ENCODE results near the gene OR12D1.

The OR12D1 gene

DNA sequence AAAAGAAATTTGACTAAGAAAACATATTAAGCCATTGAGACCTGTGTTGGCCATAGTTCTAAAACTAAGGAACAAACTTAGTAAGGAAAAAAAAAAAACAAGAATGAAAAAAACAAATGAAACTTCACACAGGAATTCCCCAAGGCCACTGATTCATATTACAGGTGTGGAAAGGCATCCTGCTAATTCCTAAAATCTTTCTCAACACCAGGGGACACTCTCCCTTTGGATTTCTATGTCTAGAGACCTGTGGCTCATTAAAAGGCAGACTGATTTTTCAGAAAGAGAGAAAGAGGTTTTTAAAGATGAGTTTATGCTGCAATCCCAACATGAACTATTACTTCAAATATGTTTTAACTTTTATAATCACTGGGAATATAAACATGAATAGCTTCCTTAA, at the start of gene OR12D1:
TSS of gene OR12D1 (plus strand) at position 341 of the 400 bp plus-strand sequence.
- no peak within 1 kb of the TSS for H3K27ac ChIP-seq (ENCODE audit: low read depth, low read length)
- H3K36me3 ChIP-seq (ENCODE audit: control insufficient read depth, insufficient read depth, low read length) = no peaks in the 10 kb centered on the region
- H3K9ac ChIP-seq (ENCODE audit: low read length) = no peak within 1 kb of the TSS
- H3K4me1 ChIP-seq (ENCODE audit: control insufficient read depth, insufficient read depth, low read length) = no peaks in the 10 kb centered on the region
- H3K27me3 ChIP-seq (ENCODE audit: control insufficient read depth, insufficient read depth, low read length) = no peaks in the 10 kb centered on the region
- H3K4me3 ChIP-seq (ENCODE audit: low read length) = no peak within 1 kb of the TSS

DNA sequence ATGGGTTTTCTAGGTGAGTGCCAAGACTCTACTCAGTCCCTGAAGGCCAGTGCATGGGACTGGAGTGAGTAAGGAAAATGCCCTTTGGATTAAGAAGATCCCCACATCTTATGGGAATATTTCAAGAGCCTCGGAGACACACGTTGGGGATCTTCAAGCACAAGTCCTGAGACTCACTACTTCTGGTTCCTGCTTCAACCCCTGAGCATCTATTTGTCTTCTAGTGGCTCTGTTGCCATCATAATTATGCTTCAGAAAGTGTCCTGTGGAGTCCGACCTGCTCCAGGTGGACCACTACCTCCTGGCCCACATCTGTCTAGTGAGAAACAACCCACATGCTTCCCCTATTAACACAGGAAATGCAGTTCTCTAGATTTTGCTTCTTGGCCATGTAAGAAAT, 46.0 kb upstream of the OR12D1 start, which contains the start of gene OR5V1:
TSS of gene OR5V1 (minus strand) at position 101 of the 400 bp plus-strand sequence. CDS start 12,670 bp downstream, outside the sequence.
- Histone ChIP-seq H3K4me3 (ENCODE audit: low read length) (no peak within 1 kb of the TSS), H3K9ac (ENCODE audit: low read length) (no peak within 1 kb of the TSS), H3K27ac (ENCODE audit: low read depth, low read length) (no peak within 1 kb of the TSS), H3K36me3 (ENCODE audit: control insufficient read depth, insufficient read depth, low read length) (no peaks in the 10 kb centered on the region), H3K4me1 (ENCODE audit: control insufficient read depth, insufficient read depth, low read length) (no peaks in the 10 kb centered on the region), H3K27me3 (ENCODE audit: control insufficient read depth, insufficient read depth, low read length) (no peaks in the 10 kb centered on the region)

DNA sequence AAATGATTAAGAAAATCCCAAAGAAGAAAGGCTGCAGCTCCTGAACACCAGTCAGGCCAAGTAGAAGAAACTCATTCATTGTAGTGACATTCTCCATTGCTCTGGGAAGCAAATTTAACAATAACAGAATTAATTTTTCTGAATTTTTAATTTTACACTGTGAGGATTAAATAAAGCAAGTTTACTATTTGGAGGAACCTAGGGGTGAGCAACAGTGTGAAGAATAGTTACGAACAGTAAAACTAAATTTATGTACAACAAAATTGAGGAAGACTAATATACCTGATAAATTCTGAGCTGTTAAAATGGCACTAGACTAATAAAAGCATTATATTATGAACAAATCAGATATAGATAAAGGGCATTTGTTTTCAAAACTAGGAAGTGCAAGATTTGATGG, 39.5 kb upstream of the OR12D1 start, which contains the start of gene OR12D3:
TSS of gene OR12D3 (minus strand) at position 101 of the 400 bp plus-strand sequence. CDS start at position 97, 4 bp downstream.
- Histone ChIP-seq H3K4me3 (ENCODE audit: low read length) (no peak within 1 kb of the TSS), H3K4me1 (ENCODE audit: control insufficient read depth, insufficient read depth, low read length) (no peaks in the 10 kb centered on the region), H3K9ac (ENCODE audit: low read length) (no peak within 1 kb of the TSS), H3K36me3 (ENCODE audit: control insufficient read depth, insufficient read depth, low read length) (no peaks in the 10 kb centered on the region), H3K27me3 (ENCODE audit: control insufficient read depth, insufficient read depth, low read length) (no peaks in the 10 kb centered on the region), H3K27ac (ENCODE audit: low read depth, low read length) (no peak within 1 kb of the TSS)

GRCh38 chr6:29376003-29376402, 38.7 kb upstream of the OR12D1 start:
- H3K36me3 ChIP-seq (ENCODE audit: control insufficient read depth, insufficient read depth, low read length) = no peaks in the 10 kb centered on the region
- no peak overlapping the region for H3K9ac ChIP-seq (ENCODE audit: low read length)
- no peaks in the 10 kb centered on the region for H3K27me3 ChIP-seq (ENCODE audit: control insufficient read depth, insufficient read depth, low read length)
- no peak overlapping the region for H3K4me3 ChIP-seq (ENCODE audit: low read length)
- H3K27ac ChIP-seq (ENCODE audit: low read depth, low read length) = no peak overlapping the region
- no peaks in the 10 kb centered on the region for H3K4me1 ChIP-seq (ENCODE audit: control insufficient read depth, insufficient read depth, low read length)

GRCh38 chr6:29388533-29388932, 26.2 kb upstream of the OR12D1 start:
- Histone ChIP-seq H3K4me3 (ENCODE audit: low read length) (no peak overlapping the region), H3K36me3 (ENCODE audit: control insufficient read depth, insufficient read depth, low read length) (no peaks in the 10 kb centered on the region), H3K9ac (ENCODE audit: low read length) (no peak overlapping the region), H3K27me3 (ENCODE audit: control insufficient read depth, insufficient read depth, low read length) (no peaks in the 10 kb centered on the region), H3K27ac (ENCODE audit: low read depth, low read length) (no peak overlapping the region), H3K4me1 (ENCODE audit: control insufficient read depth, insufficient read depth, low read length) (no peaks in the 10 kb centered on the region)

DNA sequence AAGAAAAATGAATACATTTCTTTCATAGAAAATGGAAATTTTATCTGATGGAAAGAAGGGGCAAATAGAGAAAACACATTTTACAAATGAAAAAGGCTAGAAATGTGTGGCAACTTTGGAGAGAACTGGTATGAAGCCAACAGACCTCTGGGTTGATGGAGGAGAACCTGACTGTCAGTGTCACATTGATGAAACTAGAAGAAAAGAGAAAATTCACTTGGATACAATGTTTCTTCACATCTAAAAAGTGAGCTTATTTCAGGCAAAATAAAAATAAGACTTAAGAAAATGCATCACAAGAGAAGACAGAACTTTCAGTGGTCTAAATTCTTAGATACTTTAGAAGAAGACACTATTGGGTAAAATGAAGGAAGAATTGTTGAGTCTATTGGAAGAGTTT, 19.4 kb upstream of the OR12D1 start, which contains the start of gene OR12D2:
TSS of gene OR12D2 (plus strand) at position 301 of the 400 bp plus-strand sequence. CDS start 1,069 bp downstream, outside the sequence.
- Histone ChIP-seq H3K9ac (ENCODE audit: low read length) (no peak within 1 kb of the TSS), H3K4me3 (ENCODE audit: low read length) (no peak within 1 kb of the TSS), H3K27me3 (ENCODE audit: control insufficient read depth, insufficient read depth, low read length) (no peaks in the 10 kb centered on the region), H3K27ac (ENCODE audit: low read depth, low read length) (no peak within 1 kb of the TSS), H3K36me3 (ENCODE audit: control insufficient read depth, insufficient read depth, low read length) (no peaks in the 10 kb centered on the region), H3K4me1 (ENCODE audit: control insufficient read depth, insufficient read depth, low read length) (no peaks in the 10 kb centered on the region)

- H3K27me3 ChIP-seq (ENCODE audit: control insufficient read depth, insufficient read depth, low read length) = no peaks in the 10 kb centered on the region
- no peaks in the 10 kb centered on the region for H3K36me3 ChIP-seq (ENCODE audit: control insufficient read depth, insufficient read depth, low read length)
- H3K4me1 ChIP-seq (ENCODE audit: control insufficient read depth, insufficient read depth, low read length) = no peaks in the 10 kb centered on the region
- H3K27ac ChIP-seq (ENCODE audit: low read depth, low read length) = no peak overlapping the region
- no peak overlapping the region for H3K4me3 ChIP-seq (ENCODE audit: low read length)
- no peak overlapping the region for H3K9ac ChIP-seq (ENCODE audit: low read length)
Measured at GRCh38 chr6:29399525-29399924, 15.2 kb upstream of the OR12D1 start.

- no peak overlapping the region for H3K4me3 ChIP-seq (ENCODE audit: low read length)
- H3K36me3 ChIP-seq (ENCODE audit: control insufficient read depth, insufficient read depth, low read length) = no peaks in the 10 kb centered on the region
- H3K27me3 ChIP-seq (ENCODE audit: control insufficient read depth, insufficient read depth, low read length) = no peaks in the 10 kb centered on the region
- H3K27ac ChIP-seq (ENCODE audit: low read depth, low read length) = no peak overlapping the region
- H3K4me1 ChIP-seq (ENCODE audit: control insufficient read depth, insufficient read depth, low read length) = no peaks in the 10 kb centered on the region
- no peak overlapping the region for H3K9ac ChIP-seq (ENCODE audit: low read length)
Measured at GRCh38 chr6:29403801-29404200, 10.9 kb upstream of the OR12D1 start.

- Histone ChIP-seq H3K27me3 (ENCODE audit: control insufficient read depth, insufficient read depth, low read length) (no peaks in the 10 kb centered on the region), H3K9ac (ENCODE audit: low read length) (no peak overlapping the region), H3K4me1 (ENCODE audit: control insufficient read depth, insufficient read depth, low read length) (no peaks in the 10 kb centered on the region), H3K4me3 (ENCODE audit: low read length) (no peak overlapping the region), H3K36me3 (ENCODE audit: control insufficient read depth, insufficient read depth, low read length) (no peaks in the 10 kb centered on the region), H3K27ac (ENCODE audit: low read depth, low read length) (no peak overlapping the region)
Measured at GRCh38 chr6:29419516-29419915, 4.8 kb downstream of the OR12D1 start.

GRCh38 chr6:29424168-29424567, 9.4 kb downstream of the OR12D1 start:
- Histone ChIP-seq H3K36me3 (ENCODE audit: control insufficient read depth, insufficient read depth, low read length) (no peaks in the 10 kb centered on the region), H3K4me3 (ENCODE audit: low read length) (no peak overlapping the region), H3K27ac (ENCODE audit: low read depth, low read length) (no peak overlapping the region), H3K9ac (ENCODE audit: low read length) (no peak overlapping the region), H3K4me1 (ENCODE audit: control insufficient read depth, insufficient read depth, low read length) (no peaks in the 10 kb centered on the region), H3K27me3 (ENCODE audit: control insufficient read depth, insufficient read depth, low read length) (no peaks in the 10 kb centered on the region)

GRCh38 chr6:29424575-29424974, 9.8 kb downstream of the OR12D1 start:
- H3K4me3 ChIP-seq (ENCODE audit: low read length) = no peak overlapping the region
- H3K27me3 ChIP-seq (ENCODE audit: control insufficient read depth, insufficient read depth, low read length) = no peaks in the 10 kb centered on the region
- H3K27ac ChIP-seq (ENCODE audit: low read depth, low read length) = no peak overlapping the region
- H3K9ac ChIP-seq (ENCODE audit: low read length) = no peak overlapping the region
- H3K4me1 ChIP-seq (ENCODE audit: control insufficient read depth, insufficient read depth, low read length) = no peaks in the 10 kb centered on the region
- no peaks in the 10 kb centered on the region for H3K36me3 ChIP-seq (ENCODE audit: control insufficient read depth, insufficient read depth, low read length)

- Histone ChIP-seq H3K4me3 (ENCODE audit: low read length) (no peak overlapping the region), H3K36me3 (ENCODE audit: control insufficient read depth, insufficient read depth, low read length) (no peaks in the 10 kb centered on the region), H3K27me3 (ENCODE audit: control insufficient read depth, insufficient read depth, low read length) (no peaks in the 10 kb centered on the region), H3K9ac (ENCODE audit: low read length) (no peak overlapping the region), H3K4me1 (ENCODE audit: control insufficient read depth, insufficient read depth, low read length) (no peaks in the 10 kb centered on the region), H3K27ac (ENCODE audit: low read depth, low read length) (no peak overlapping the region)
Measured at GRCh38 chr6:29425075-29425474, 10.3 kb downstream of the OR12D1 start.

DNA sequence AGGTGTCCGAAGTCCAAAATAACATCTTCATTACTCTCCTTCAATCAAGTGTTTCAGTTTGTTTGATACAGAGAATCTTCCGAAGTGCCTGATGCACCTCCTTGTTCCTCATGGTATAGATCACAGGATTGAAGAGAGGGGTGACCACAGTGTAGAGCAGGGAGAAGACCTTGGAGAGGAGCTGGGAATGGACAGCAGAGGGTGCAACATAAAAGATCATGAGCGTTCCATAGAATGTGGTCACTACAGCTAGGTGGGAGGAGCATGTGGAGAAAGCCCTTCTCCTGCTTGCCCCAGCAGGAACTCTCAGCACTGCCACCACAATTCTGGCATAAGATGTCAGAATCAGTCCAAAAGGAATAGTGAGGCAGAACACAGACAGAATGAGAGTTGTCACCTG, 11.9 kb downstream of the OR12D1 start:
- Histone ChIP-seq H3K4me1 (ENCODE audit: control insufficient read depth, insufficient read depth, low read length) (no peaks in the 10 kb centered on the region), H3K4me3 (ENCODE audit: low read length) (no peak overlapping the region)

More for the DNA sequence above, 11.9 kb downstream of the OR12D1 start:
- no peak overlapping the region for H3K9ac ChIP-seq (ENCODE audit: low read length)
- H3K36me3 ChIP-seq (ENCODE audit: control insufficient read depth, insufficient read depth, low read length) = no peaks in the 10 kb centered on the region
- no peaks in the 10 kb centered on the region for H3K27me3 ChIP-seq (ENCODE audit: control insufficient read depth, insufficient read depth, low read length)
- H3K27ac ChIP-seq (ENCODE audit: low read depth, low read length) = no peak overlapping the region
